Stimulated activated CD8-positive, alpha-beta memory T cell treated with anti-CD3 and anti-CD28 coated beads, Interleukin-4, amount 100 ng/mL, for 24 hours (primary cell): ENCODE measurements around the gene TPK1.
A peak's percentile ranks its signal among the peaks of the same experiment; 100 is the strongest.

Source experiments
- DNase-seq: peaks from one replicate; pipeline ENCODE4 v3.0.0-alpha.2; 2020; ENCODE audit warnings: low read depth

Gene TPK1

GRCh38 chr7:144835652-144836544 is at the start of gene TPK1:
TPK1 (minus strand) TSS chr7:144836053; CDS start chr7:144835602, 451 bp downstream.
- DNase-seq: peak; percentile 86

- no peak for DNase-seq
Measured at GRCh38 chr7:144885478-144885877, 49.6 kb upstream of the TPK1 start.

GRCh38 chr7:144884896-144885295 is 49.0 kb upstream of the TPK1 start:
- DNase-seq: no peak

- DNase-seq: no peak
Measured at GRCh38 chr7:144873316-144873845, 37.5 kb upstream of the TPK1 start.

- no peak for DNase-seq
Measured at GRCh38 chr7:144869082-144869481, 33.2 kb upstream of the TPK1 start.

GRCh38 chr7:144866189-144866588 is 30.3 kb upstream of the TPK1 start:
- no peak for DNase-seq

GRCh38 chr7:144863320-144863647 is 27.4 kb upstream of the TPK1 start:
- no peak for DNase-seq

GRCh38 chr7:144862612-144863319 is 26.9 kb upstream of the TPK1 start:
- DNase-seq: no peak

GRCh38 chr7:144859739-144860138 is 23.9 kb upstream of the TPK1 start:
- DNase-seq: no peak

- DNase-seq: no peak
Measured at GRCh38 chr7:144857463-144857862, 21.6 kb upstream of the TPK1 start.

GRCh38 chr7:144854839-144855424 is 19.1 kb upstream of the TPK1 start:
- no peak for DNase-seq

GRCh38 chr7:144853542-144853941 is 17.7 kb upstream of the TPK1 start:
- DNase-seq: no peak

- DNase-seq: no peak
Measured at GRCh38 chr7:144848078-144848477, 12.2 kb upstream of the TPK1 start.

GRCh38 chr7:144842377-144842851 is 6.6 kb upstream of the TPK1 start:
- DNase-seq: no peak

GRCh38 chr7:144836545-144836842 is 641 bp upstream of the TPK1 start:
- DNase-seq: no peak

- no peak for DNase-seq
Measured at GRCh38 chr7:144835155-144835611, 670 bp downstream of the TPK1 start.

GRCh38 chr7:144834641-144835144 is 1.2 kb downstream of the TPK1 start:
- no peak for DNase-seq

GRCh38 chr7:144830811-144831210 is 5.0 kb downstream of the TPK1 start:
- no peak for DNase-seq

GRCh38 chr7:144830024-144830785 is 5.6 kb downstream of the TPK1 start:
- DNase-seq: no peak

GRCh38 chr7:144827621-144828020 is 8.2 kb downstream of the TPK1 start:
- no peak for DNase-seq

GRCh38 chr7:144826208-144826607 is 9.6 kb downstream of the TPK1 start:
- no peak for DNase-seq

- DNase-seq: no peak
Measured at GRCh38 chr7:144824360-144824759, 11.5 kb downstream of the TPK1 start.
